ENCODE measurements around the gene ADAM8.
"Not testable (repeated sequence)": the region's sequence is repeated elsewhere in the genome, so short reads cannot be mapped to it uniquely, and the experiment has no call there.

Gene ADAM8

GRCh38 chr10:133231244-133231945 lies 45.3 kb downstream of the ADAM8 start:
- no peak for DNase-seq (ENCODE audit: low read depth in 2 of 2)

GRCh38 chr10:133230387-133231195 lies 46.1 kb downstream of the ADAM8 start:
- DNase-seq (ENCODE audit: low read depth in 2 of 2): no peak

GRCh38 chr10:133230044-133230361 lies 46.7 kb downstream of the ADAM8 start, which contains the start of gene UTF1:
TSS of gene UTF1 (plus strand) at chr10:133230217. CDS start at chr10:133230289, 72 bp downstream.
- DNase-seq (ENCODE audit: low read depth in 2 of 2): no peak

- no peak for DNase-seq (ENCODE audit: low read depth in 2 of 2)
Observed at GRCh38 chr10:133229265-133230043, 47.2 kb downstream of the ADAM8 start.

GRCh38 chr10:133227256-133227655 lies 49.4 kb downstream of the ADAM8 start:
- no peak for DNase-seq (ENCODE audit: low read depth in 2 of 2)

GRCh38 chr10:133226251-133226808 lies 50.3 kb downstream of the ADAM8 start:
- DNase-seq (ENCODE audit: low read depth in 2 of 2): no peak

- DNase-seq (ENCODE audit: low read depth in 2 of 2): no peak
Observed at GRCh38 chr10:133225707-133226191, 50.9 kb downstream of the ADAM8 start.

- DNase-seq (ENCODE audit: low read depth in 2 of 2): no peak
Observed at GRCh38 chr10:133224756-133225372, 51.8 kb downstream of the ADAM8 start.

GRCh38 chr10:133224076-133224475 lies 52.6 kb downstream of the ADAM8 start:
- no peak for DNase-seq (ENCODE audit: low read depth in 2 of 2)

- DNase-seq (ENCODE audit: low read depth in 2 of 2): not testable (repeated sequence)
Observed at GRCh38 chr10:133221756-133222155, 54.9 kb downstream of the ADAM8 start.

GRCh38 chr10:133221331-133221730 lies 55.3 kb downstream of the ADAM8 start:
- no peak for DNase-seq (ENCODE audit: low read depth in 2 of 2)

- DNase-seq (ENCODE audit: low read depth in 2 of 2): no peak
Observed at GRCh38 chr10:133219782-133220181, 56.9 kb downstream of the ADAM8 start.

- no peak for DNase-seq (ENCODE audit: low read depth in 2 of 2)
Observed at GRCh38 chr10:133218891-133219290, 57.8 kb downstream of the ADAM8 start.

GRCh38 chr10:133217800-133218589 lies 58.7 kb downstream of the ADAM8 start:
- DNase-seq (ENCODE audit: low read depth in 2 of 2): no peak

- DNase-seq (ENCODE audit: low read depth in 2 of 2): no peak
Observed at GRCh38 chr10:133216776-133217175, 59.9 kb downstream of the ADAM8 start.

GRCh38 chr10:133215586-133215985 lies 61.1 kb downstream of the ADAM8 start:
- no peak for DNase-seq (ENCODE audit: low read depth in 2 of 2)

- no peak for DNase-seq (ENCODE audit: low read depth in 2 of 2)
Observed at GRCh38 chr10:133214468-133215410, 61.9 kb downstream of the ADAM8 start.

GRCh38 chr10:133213641-133214467 lies 62.8 kb downstream of the ADAM8 start:
- no peak for DNase-seq (ENCODE audit: low read depth in 2 of 2)

All from activated CD4-positive, alpha-beta T cell treated with anti-CD3 and anti-CD28 coated beads for 24 hours (primary cell).